ENCODE measurements around the gene EGFR.

- no peak for TF ChIP-seq CTCF (IDR thresholded peaks at IDR 0.05; ENCODE audit: low read depth, low read length)
- TF ChIP-seq EZH2phosphoT487 (IDR thresholded peaks at IDR 0.05; ENCODE audit: low read depth) = no peak
These were observed 223.8 kb downstream of the EGFR start for GRCh38 chr7:55242613-55243012.
